Dendritic cell treated with granulocyte-macrophage colony-stimulating factor and Interleukin-4, amounts not matched to agents 40 ng/mL and 50 ng/mL, for 4 days (primary cell): Measurements from ENCODE around the gene SMC3.
"Not testable (repeated sequence)": the region's sequence is repeated elsewhere in the genome, so short reads cannot be mapped to it uniquely, and the experiment has no call there.

Experiments used
- H3K27ac Mint-ChIP-seq: one replicate; pipeline ENCODE4 v1.8.0; 2022; ENCODE audit warnings: mild to moderate bottlenecking, mixed read lengths
- H3K27me3 Mint-ChIP-seq: one replicate; pipeline ENCODE4 v1.8.0; 2022; ENCODE audit warnings: mild to moderate bottlenecking, mixed read lengths
- H3K36me3 Mint-ChIP-seq: one replicate; pipeline ENCODE4 v1.8.0; 2022; ENCODE audit warnings: low read depth, mixed read lengths
- H3K4me1 Mint-ChIP-seq: one replicate; pipeline ENCODE4 v1.8.0; 2022; ENCODE audit warnings: low read depth, mixed read lengths
- H3K4me3 Mint-ChIP-seq: one replicate; pipeline ENCODE4 v1.8.0; 2022; ENCODE audit warnings: mild to moderate bottlenecking, moderate library complexity, mixed read lengths
- H3K9me3 Mint-ChIP-seq: one replicate; pipeline ENCODE4 v1.8.0; 2022; ENCODE audit warnings: mixed read lengths
- intact Hi-C: fragments of 100-400 bp; cut with micrococcal nuclease; formaldehyde crosslinking; loops from one replicate; pipeline ENCODE4 v1.15.0; 2022

The SMC3 gene

GRCh38 chr10:110532628-110533027 lies 34.9 kb upstream of the SMC3 start:
- Mint-ChIP-seq H3K4me1 (peaks cover 68% of the 10 kb centered on the region), H3K27me3 (peaks cover 45% of the 10 kb centered on the region)
- H3K9me3 Mint-ChIP-seq, H3K27ac Mint-ChIP-seq, H3K4me3 Mint-ChIP-seq, H3K36me3 Mint-ChIP-seq: not testable (repeated sequence)
- intact Hi-C loops, result loop anchor here (10.0 kb wide), 1 partner anchor 108 kb away; no protein-coding TSS in a partner anchor

GRCh38 chr10:110533149-110533548 lies 34.3 kb upstream of the SMC3 start:
- intact Hi-C loops, result loop anchor here (10.0 kb wide), 1 partner anchor 108 kb away; no protein-coding TSS in a partner anchor
- H3K4me1 Mint-ChIP-seq, result peaks cover 65% of the 10 kb centered on the region
- no peak overlapping the region for H3K27ac Mint-ChIP-seq
- H3K27me3 Mint-ChIP-seq, result peaks cover 43% of the 10 kb centered on the region
- H3K9me3 Mint-ChIP-seq, result no peaks in the 10 kb centered on the region
- no peaks in the 10 kb centered on the region for H3K36me3 Mint-ChIP-seq
- no peak overlapping the region for H3K4me3 Mint-ChIP-seq

- intact Hi-C loops, result loop anchor here (10.0 kb wide), 1 partner anchor 110 kb away; no protein-coding TSS in a partner anchor
- peak overlapping the region; percentile 35 for H3K27ac Mint-ChIP-seq
- no peaks in the 10 kb centered on the region for H3K9me3 Mint-ChIP-seq
- peaks cover 55% of the 10 kb centered on the region for H3K4me1 Mint-ChIP-seq
- no peak overlapping the region for H3K4me3 Mint-ChIP-seq
- H3K36me3 Mint-ChIP-seq, result no peaks in the 10 kb centered on the region
- peaks cover 44% of the 10 kb centered on the region for H3K27me3 Mint-ChIP-seq
These were observed 32.9 kb upstream of the SMC3 start for GRCh38 chr10:110534571-110534970.

GRCh38 chr10:110535958-110536891 lies 31.3 kb upstream of the SMC3 start:
- Mint-ChIP-seq H3K9me3 (no peaks in the 10 kb centered on the region), H3K4me3 (no peak overlapping the region), H3K27ac (peak overlapping the region; percentile 57), H3K27me3 (peaks cover 29% of the 10 kb centered on the region), H3K36me3 (no peaks in the 10 kb centered on the region), H3K4me1 (peaks cover 45% of the 10 kb centered on the region)
- intact Hi-C loops, result loop anchor here (5.0 to 10.0 kb wide), 2 partner anchors 34 to 111 kb away; no protein-coding TSS in a partner anchor

GRCh38 chr10:110539091-110539490 lies 28.4 kb upstream of the SMC3 start:
- H3K9me3 Mint-ChIP-seq, result no peaks in the 10 kb centered on the region
- intact Hi-C loops, result loop anchor here (5.0 to 10.0 kb wide), 2 partner anchors 37 to 114 kb away; no protein-coding TSS in a partner anchor
- peaks cover 20% of the 10 kb centered on the region for H3K27me3 Mint-ChIP-seq
- no peak overlapping the region for H3K4me3 Mint-ChIP-seq
- no peaks in the 10 kb centered on the region for H3K36me3 Mint-ChIP-seq
- no peak overlapping the region for H3K27ac Mint-ChIP-seq
- H3K4me1 Mint-ChIP-seq, result peaks cover 39% of the 10 kb centered on the region

GRCh38 chr10:110540031-110540430 lies 27.5 kb upstream of the SMC3 start:
- Mint-ChIP-seq H3K27ac (no peak overlapping the region), H3K27me3 (peaks cover 16% of the 10 kb centered on the region), H3K36me3 (no peaks in the 10 kb centered on the region), H3K4me1 (peaks cover 30% of the 10 kb centered on the region), H3K9me3 (no peaks in the 10 kb centered on the region), H3K4me3 (no peak overlapping the region)
- intact Hi-C loops, result no loop called here

GRCh38 chr10:110544958-110545537 lies 22.4 kb upstream of the SMC3 start:
- Mint-ChIP-seq H3K27me3 (peaks cover 5% of the 10 kb centered on the region), H3K36me3 (no peaks in the 10 kb centered on the region), H3K27ac (no peak overlapping the region), H3K4me3 (no peak overlapping the region), H3K9me3 (no peaks in the 10 kb centered on the region), H3K4me1 (peaks cover 17% of the 10 kb centered on the region)
- intact Hi-C loops, result loop anchor here (5.0 kb wide), 1 partner anchor 48 kb away; the partner anchor contains the start of gene DUSP5

GRCh38 chr10:110546077-110546476 lies 21.4 kb upstream of the SMC3 start:
- no peaks in the 10 kb centered on the region for H3K36me3 Mint-ChIP-seq
- H3K4me3 Mint-ChIP-seq, result no peak overlapping the region
- peaks cover 17% of the 10 kb centered on the region for H3K4me1 Mint-ChIP-seq
- H3K9me3 Mint-ChIP-seq, result no peaks in the 10 kb centered on the region
- intact Hi-C loops, result loop anchor here (5.0 kb wide), 1 partner anchor 49 kb away; the partner anchor contains the start of gene DUSP5
- H3K27me3 Mint-ChIP-seq, result peaks cover 9% of the 10 kb centered on the region
- H3K27ac Mint-ChIP-seq, result no peak overlapping the region

- Mint-ChIP-seq H3K9me3 (no peaks in the 10 kb centered on the region), H3K4me1 (peaks cover 17% of the 10 kb centered on the region), H3K27ac (no peak overlapping the region), H3K36me3 (no peaks in the 10 kb centered on the region), H3K27me3 (peaks cover 13% of the 10 kb centered on the region), H3K4me3 (no peak overlapping the region)
- intact Hi-C loops, result loop anchor here (1.0 to 5.0 kb wide), 3 partner anchors 49 to 235 kb away; partner anchors contain the start of gene DUSP5
These were observed 20.9 kb upstream of the SMC3 start for GRCh38 chr10:110546499-110547110.

GRCh38 chr10:110547139-110547761 lies 20.2 kb upstream of the SMC3 start:
- intact Hi-C loops, result loop anchor here (1.0 to 5.0 kb wide), 3 partner anchors 50 to 236 kb away; partner anchors contain the start of gene DUSP5
- Mint-ChIP-seq H3K4me3 (no peak overlapping the region), H3K36me3 (no peaks in the 10 kb centered on the region), H3K9me3 (no peaks in the 10 kb centered on the region), H3K4me1 (peaks cover 17% of the 10 kb centered on the region), H3K27ac (no peak overlapping the region), H3K27me3 (peaks cover 15% of the 10 kb centered on the region)

GRCh38 chr10:110548002-110548401 lies 19.5 kb upstream of the SMC3 start:
- intact Hi-C loops, result loop anchor here (5.0 kb wide), 1 partner anchor 51 kb away; the partner anchor contains the start of gene DUSP5
- Mint-ChIP-seq H3K9me3 (no peaks in the 10 kb centered on the region), H3K4me1 (peaks cover 17% of the 10 kb centered on the region)

GRCh38 chr10:110549211-110549610 lies 18.3 kb upstream of the SMC3 start:
- Mint-ChIP-seq H3K27me3 (peaks cover 15% of the 10 kb centered on the region), H3K4me3 (no peak overlapping the region), H3K27ac (no peak overlapping the region), H3K4me1 (peaks cover 11% of the 10 kb centered on the region), H3K36me3 (no peaks in the 10 kb centered on the region), H3K9me3 (no peaks in the 10 kb centered on the region)
- intact Hi-C loops, result loop anchor here (5.0 kb wide), 1 partner anchor 52 kb away; the partner anchor contains the start of gene DUSP5

More at GRCh38 chr10:110548002-110548401, 19.5 kb upstream of the SMC3 start:
- Mint-ChIP-seq H3K27me3 (peaks cover 15% of the 10 kb centered on the region), H3K27ac (no peak overlapping the region), H3K4me3 (no peak overlapping the region), H3K36me3 (no peaks in the 10 kb centered on the region)

GRCh38 chr10:110553905-110554304 lies 13.6 kb upstream of the SMC3 start:
- H3K4me3 Mint-ChIP-seq, result no peak overlapping the region
- intact Hi-C loops, result no loop called here
- peaks cover 5% of the 10 kb centered on the region for H3K4me1 Mint-ChIP-seq
- no peak overlapping the region for H3K27ac Mint-ChIP-seq
- no peaks in the 10 kb centered on the region for H3K36me3 Mint-ChIP-seq
- peaks cover 16% of the 10 kb centered on the region for H3K27me3 Mint-ChIP-seq
- H3K9me3 Mint-ChIP-seq, result no peaks in the 10 kb centered on the region
